Nephron progenitor cell (in vitro differentiated cells): Measurements from ENCODE around the gene SNW1.
"Not testable (repeated sequence)": the region's sequence is repeated elsewhere in the genome, so short reads cannot be mapped to it uniquely, and the experiment has no call there.

Source experiments
- DNase-seq: peaks from one replicate; pipeline ENCODE4 v3.0.0; 2021
- H3K27ac Mint-ChIP-seq: 2 replicates; pipeline ENCODE4 v1.8.0; 2021; ENCODE audit warnings: mild to moderate bottlenecking, moderate library complexity, mixed read lengths
- H3K27me3 Mint-ChIP-seq: 2 replicates; pipeline ENCODE4 v1.8.0; 2021; ENCODE audit warnings: mild to moderate bottlenecking, low read depth, mixed read lengths; ENCODE audit not compliant: poor library complexity
- H3K36me3 Mint-ChIP-seq: 2 replicates; pipeline ENCODE4 v1.8.0; 2021; ENCODE audit warnings: low read depth, mixed read lengths
- H3K4me1 Mint-ChIP-seq: 2 replicates; pipeline ENCODE4 v1.8.0; 2021; ENCODE audit warnings: mixed read lengths
- H3K4me3 Mint-ChIP-seq: 2 replicates; pipeline ENCODE4 v1.8.0; 2021; ENCODE audit warnings: mild to moderate bottlenecking, moderate library complexity, mixed read lengths
- H3K9me3 Mint-ChIP-seq: 2 replicates; pipeline ENCODE4 v1.8.0; 2021; ENCODE audit warnings: mild to moderate bottlenecking, moderate library complexity, mixed read lengths
- TF ChIP-seq, protein P1 (sequence below): fragments of 200-600 bp; sonication (generic); IDR thresholded peaks from 2 replicates; pipeline ENCODE4 v1.5.0; 2021; ENCODE audit warnings: antibody characterized with exemption

SNW1 gene

DNA sequence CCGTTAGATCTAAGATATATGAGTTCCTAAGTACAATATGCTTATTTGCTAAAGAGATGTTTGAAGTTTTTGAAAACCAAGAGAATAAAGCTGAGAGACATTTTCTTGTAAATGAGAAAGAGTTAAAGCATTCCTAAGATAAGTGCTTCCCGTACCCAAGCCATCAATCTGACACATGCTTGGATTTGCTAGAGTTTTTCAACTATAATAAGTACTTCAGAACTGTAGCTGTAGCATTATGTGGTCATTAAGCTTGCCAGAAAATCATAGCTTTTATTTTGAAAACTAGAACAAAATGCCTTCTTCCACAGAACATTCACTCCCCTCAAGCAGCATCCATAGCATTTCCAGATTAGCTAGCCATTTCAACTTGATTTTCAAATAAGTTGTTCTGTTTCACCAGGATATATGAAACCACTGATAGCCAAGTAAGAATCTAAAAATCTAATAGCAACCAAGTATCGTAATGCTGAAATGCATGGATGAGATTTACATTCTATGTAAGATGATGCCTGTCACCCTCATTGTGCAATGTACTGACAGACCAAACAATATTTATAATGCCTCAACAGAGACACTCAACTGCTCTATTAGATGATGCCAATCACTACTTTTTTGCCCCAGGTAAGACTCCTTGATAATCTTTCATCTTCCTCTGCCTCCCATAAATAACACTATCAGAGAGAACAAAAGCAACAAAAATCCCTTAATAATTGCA lies 8.0 kb downstream of the SNW1 start:
- DNase-seq: no peak
- H3K4me3 Mint-ChIP-seq: no peak overlapping the region
- H3K9me3 Mint-ChIP-seq: peaks cover 13% of the 10 kb centered on the region
- no peak overlapping the region for H3K27ac Mint-ChIP-seq
- no peaks in the 10 kb centered on the region for H3K4me1 Mint-ChIP-seq
- no peaks in the 10 kb centered on the region for H3K27me3 Mint-ChIP-seq
- H3K36me3 Mint-ChIP-seq: peaks cover 86% of the 10 kb centered on the region
- TF ChIP-seq, protein P1, sequence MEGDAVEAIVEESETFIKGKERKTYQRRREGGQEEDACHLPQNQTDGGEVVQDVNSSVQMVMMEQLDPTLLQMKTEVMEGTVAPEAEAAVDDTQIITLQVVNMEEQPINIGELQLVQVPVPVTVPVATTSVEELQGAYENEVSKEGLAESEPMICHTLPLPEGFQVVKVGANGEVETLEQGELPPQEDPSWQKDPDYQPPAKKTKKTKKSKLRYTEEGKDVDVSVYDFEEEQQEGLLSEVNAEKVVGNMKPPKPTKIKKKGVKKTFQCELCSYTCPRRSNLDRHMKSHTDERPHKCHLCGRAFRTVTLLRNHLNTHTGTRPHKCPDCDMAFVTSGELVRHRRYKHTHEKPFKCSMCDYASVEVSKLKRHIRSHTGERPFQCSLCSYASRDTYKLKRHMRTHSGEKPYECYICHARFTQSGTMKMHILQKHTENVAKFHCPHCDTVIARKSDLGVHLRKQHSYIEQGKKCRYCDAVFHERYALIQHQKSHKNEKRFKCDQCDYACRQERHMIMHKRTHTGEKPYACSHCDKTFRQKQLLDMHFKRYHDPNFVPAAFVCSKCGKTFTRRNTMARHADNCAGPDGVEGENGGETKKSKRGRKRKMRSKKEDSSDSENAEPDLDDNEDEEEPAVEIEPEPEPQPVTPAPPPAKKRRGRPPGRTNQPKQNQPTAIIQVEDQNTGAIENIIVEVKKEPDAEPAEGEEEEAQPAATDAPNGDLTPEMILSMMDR: no peak

DNA sequence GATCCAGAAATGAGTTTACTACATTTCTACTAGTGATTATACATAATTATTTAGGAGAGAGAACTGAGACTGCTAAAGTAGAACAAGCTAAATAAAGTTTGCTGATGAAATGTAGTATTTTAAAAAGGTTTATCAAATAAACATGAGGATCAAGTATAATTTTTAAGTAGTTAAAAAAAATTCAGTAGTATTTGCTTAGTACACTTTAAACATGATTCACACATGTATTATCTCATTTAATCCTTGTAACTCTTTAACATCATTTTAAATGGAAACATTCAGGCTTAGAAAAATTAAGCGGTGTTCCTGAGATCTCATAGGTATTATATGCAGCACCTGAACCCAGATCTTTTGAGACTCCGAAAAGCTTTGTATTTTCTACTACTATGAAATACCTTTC lies 8.7 kb downstream of the SNW1 start:
- no peaks in the 10 kb centered on the region for H3K27me3 Mint-ChIP-seq
- no peak overlapping the region for H3K27ac Mint-ChIP-seq
- no peak overlapping the region for H3K4me3 Mint-ChIP-seq
- peaks cover 85% of the 10 kb centered on the region for H3K36me3 Mint-ChIP-seq
- H3K9me3 Mint-ChIP-seq: peaks cover 16% of the 10 kb centered on the region
- TF ChIP-seq, protein P1: no peak
- no peaks in the 10 kb centered on the region for H3K4me1 Mint-ChIP-seq
- DNase-seq: no peak

DNA sequence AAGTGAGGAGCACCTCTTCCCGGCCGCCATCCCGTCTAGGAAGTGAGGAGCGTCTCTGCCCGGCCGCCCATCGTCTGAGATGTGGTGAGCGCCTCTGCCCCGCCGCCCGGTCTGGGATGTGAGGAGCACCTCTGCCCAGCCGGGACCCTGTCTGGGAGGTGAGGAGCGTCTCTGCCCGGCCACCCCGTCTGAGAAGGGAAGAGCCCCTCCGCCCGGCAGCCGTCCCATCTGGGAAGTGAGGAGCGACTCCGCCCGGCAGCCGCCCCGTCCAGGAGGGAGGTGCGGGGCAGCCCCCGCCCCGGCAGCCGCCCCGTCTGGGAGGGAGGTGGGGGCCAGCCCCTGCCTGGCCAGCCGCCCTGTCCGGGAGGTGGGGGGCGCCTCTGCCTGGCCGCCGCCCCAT lies 13.5 kb downstream of the SNW1 start:
- H3K36me3 Mint-ChIP-seq: peaks cover 92% of the 10 kb centered on the region
- H3K9me3 Mint-ChIP-seq: peaks cover 26% of the 10 kb centered on the region
- not testable (repeated sequence) for DNase-seq, H3K27ac Mint-ChIP-seq, H3K27me3 Mint-ChIP-seq, H3K4me3 Mint-ChIP-seq, H3K4me1 Mint-ChIP-seq

DNA sequence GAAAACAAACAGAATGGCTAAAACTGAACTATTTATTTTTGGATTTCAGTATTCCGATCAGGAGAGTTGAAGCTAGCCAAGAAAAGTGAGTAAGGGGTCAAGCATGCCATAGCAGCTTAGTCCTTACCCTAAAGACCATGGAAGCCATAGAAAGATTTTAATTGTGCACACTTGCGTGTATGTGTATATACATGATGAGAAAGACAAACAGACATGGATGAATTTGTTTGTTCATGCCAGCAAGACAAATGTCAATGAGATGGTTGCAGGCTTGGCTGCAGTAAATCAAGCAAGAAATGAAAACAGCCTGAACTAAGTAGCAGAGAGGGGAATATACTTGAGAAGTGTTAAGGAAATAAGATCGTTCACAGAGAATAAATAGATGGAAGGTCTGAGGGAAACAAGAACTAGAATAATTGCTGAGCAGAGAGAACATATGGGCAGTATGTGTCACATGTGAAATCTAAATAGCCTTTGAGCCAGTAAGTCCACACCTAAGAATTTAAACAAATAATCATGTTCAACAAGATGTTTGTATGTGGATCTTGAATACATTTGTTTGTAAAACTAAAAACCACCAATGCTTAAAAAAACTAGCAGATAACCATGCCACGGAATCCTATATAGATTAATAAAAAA lies 14.8 kb downstream of the SNW1 start:
- Mint-ChIP-seq H3K4me3 (no peak overlapping the region), H3K4me1 (no peaks in the 10 kb centered on the region), H3K9me3 (peaks cover 26% of the 10 kb centered on the region), H3K27me3 (peaks cover 3% of the 10 kb centered on the region), H3K27ac (peak overlapping the region; percentile 50), H3K36me3 (peaks cover 95% of the 10 kb centered on the region)
- TF ChIP-seq, protein P1: no peak
- no peak for DNase-seq

DNA sequence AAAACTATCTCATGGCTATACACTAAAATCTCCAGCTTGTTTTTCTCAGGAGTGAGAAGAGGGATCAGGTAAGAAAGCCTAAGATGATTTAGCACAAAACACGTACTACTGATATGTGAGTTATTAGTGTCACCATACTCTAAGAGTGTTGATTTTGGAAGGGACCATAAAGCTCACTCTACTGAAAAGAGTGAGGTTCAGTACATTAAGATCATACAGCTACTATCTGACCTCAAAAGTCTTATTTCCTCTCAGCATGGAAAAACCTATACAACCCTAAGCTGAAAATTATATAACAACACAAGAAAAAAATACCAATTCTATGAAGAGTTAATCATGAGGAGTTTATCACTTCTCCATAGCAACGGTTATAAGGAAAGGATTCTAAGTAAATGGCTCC lies 19.5 kb downstream of the SNW1 start:
- DNase-seq: no peak
- Mint-ChIP-seq H3K4me3 (no peak overlapping the region), H3K27me3 (peaks cover 3% of the 10 kb centered on the region), H3K9me3 (peaks cover 10% of the 10 kb centered on the region), H3K27ac (no peak overlapping the region), H3K4me1 (no peaks in the 10 kb centered on the region), H3K36me3 (peaks cover 70% of the 10 kb centered on the region)
- TF ChIP-seq, protein P1: no peak

DNA sequence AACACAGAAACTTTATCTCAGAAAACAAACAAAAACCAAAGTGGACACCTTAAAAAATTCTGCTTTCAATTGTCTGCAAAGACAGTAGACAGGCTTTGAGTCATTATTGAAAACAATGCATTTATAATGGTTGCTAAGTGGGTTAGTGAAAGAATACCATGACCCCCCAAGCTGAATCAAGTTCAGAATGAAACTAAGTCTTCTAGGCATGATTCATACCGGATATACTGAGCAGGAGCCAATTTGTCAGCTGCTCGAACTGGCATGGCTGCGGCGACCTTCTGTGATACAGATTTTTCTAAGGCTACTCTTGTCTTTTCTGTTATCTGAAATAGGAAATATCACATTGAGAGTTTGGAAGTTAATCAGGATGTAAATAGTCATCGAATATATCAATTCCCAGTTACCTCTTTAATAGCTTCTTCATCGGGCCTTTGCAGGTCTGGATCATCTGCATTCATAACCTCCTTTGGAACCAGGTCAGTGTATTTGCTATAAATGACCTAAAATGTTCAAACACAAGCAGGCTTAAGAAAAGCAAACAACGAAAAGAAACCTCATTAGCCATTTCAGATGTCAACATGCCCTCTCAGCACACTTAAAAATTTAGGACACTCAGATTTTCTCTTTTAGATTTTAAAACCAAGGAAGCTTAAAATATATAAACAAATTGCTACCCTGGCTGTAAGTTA lies 22.3 kb downstream of the SNW1 start:
- no peak for DNase-seq
- H3K4me1 Mint-ChIP-seq: no peaks in the 10 kb centered on the region
- no peak overlapping the region for H3K4me3 Mint-ChIP-seq
- TF ChIP-seq, protein P1: no peak
- H3K27me3 Mint-ChIP-seq: no peaks in the 10 kb centered on the region
- H3K9me3 Mint-ChIP-seq: no peaks in the 10 kb centered on the region
- H3K36me3 Mint-ChIP-seq: peaks cover 67% of the 10 kb centered on the region
- no peak overlapping the region for H3K27ac Mint-ChIP-seq
